Measurements from ENCODE around the gene CMPK1. TPM values are rescaled to one million over a fixed set of nuclear protein-coding genes. Genes with fewer than 3 reads are reported as not detected.

CMPK1 gene
- total and polyA plus RNA-seq, 2 of the 8 experiments (the other 6 are each of a cell fraction or from before 2014, with no cell fraction given) = 6.0 to 36.9 TPM

- no peak overlapping the region for H3K4me2 ChIP-seq (ENCODE audit: insufficient read depth in 1 of 2, low read depth in 2 of 2, low read length in 2 of 2)
- H2BK5ac ChIP-seq (ENCODE audit: low read depth, low read length) = no peak overlapping the region
- no peak overlapping the region for H3K14ac ChIP-seq (ENCODE audit: insufficient read length)
- no peaks in the 10 kb centered on the region for H3K79me1 ChIP-seq (ENCODE audit: low read depth, low read length)
- no peaks in the 10 kb centered on the region for H3K9me3 ChIP-seq (ENCODE audit: insufficient read depth in 2 of 2, low read depth in 1 of 2, low read length in 1 of 2)
- no peak overlapping the region for H3K4ac ChIP-seq (replicated peaks; ENCODE audit: insufficient read length, low read depth, low read length)
- no peak overlapping the region for H3K18ac ChIP-seq (ENCODE audit: extremely low read depth, low read length)
- no peaks in the 10 kb centered on the region for H3K23me2 ChIP-seq (ENCODE audit: low read depth, low read length)
- POLR2A ChIA-PET (ENCODE audit: partially characterized antibody) = no interaction called here
- H3K4me3 ChIP-seq (ENCODE audit: extremely low read depth in 1 of 4, insufficient read depth in 2 of 4, low read depth in 3 of 4, low read length in 4 of 4) = no peak overlapping the region
- no peak overlapping the region for H4K5ac ChIP-seq (ENCODE audit: insufficient read length, low read depth, low read length)
- H4K20me1 ChIP-seq (replicated peaks in 1 of 2; ENCODE audit: control insufficient read depth in 1 of 2, insufficient read depth in 2 of 2, low read length in 2 of 2) = no peaks in the 10 kb centered on the region
- no peak overlapping the region for H2BK120ac ChIP-seq (replicated peaks; ENCODE audit: low read depth, low read length)
- no peaks in the 10 kb centered on the region for H3K79me2 ChIP-seq (ENCODE audit: control insufficient read depth in 1 of 2, insufficient read depth in 2 of 2, low read length in 2 of 2)
- no peak overlapping the region for H3K27ac ChIP-seq (ENCODE audit: low read depth, low read length)
- H2AFZ ChIP-seq (ENCODE audit: low read length) = no peak overlapping the region
- FAIRE-seq = no peak
- H3K36me3 ChIP-seq (ENCODE audit: control insufficient read depth in 2 of 4, insufficient read depth in 4 of 4, low read length in 3 of 4) = no peaks in the 10 kb centered on the region
- H3K56ac ChIP-seq (replicated peaks; ENCODE audit: insufficient read length, low read depth, low read length) = no peak overlapping the region
- H4K91ac ChIP-seq (replicated peaks; ENCODE audit: insufficient read length, low read length) = no peak overlapping the region
- no peak for DNase-seq (ENCODE audit: low read depth in 1 of 2, low spot score in 2 of 2)
- no peak overlapping the region for H2BK15ac ChIP-seq (ENCODE audit: low read length)
- H3K27me3 ChIP-seq (replicated peaks in 1 of 4; ENCODE audit: control insufficient read depth in 3 of 4, extremely low read depth in 1 of 4, insufficient read depth in 3 of 4, low read length in 3 of 4) = no peaks in the 10 kb centered on the region
- H2BK20ac ChIP-seq (ENCODE audit: low read length) = no peak overlapping the region
- 96% methylated on average over 1 of the region's 1 CpG; no CpG with 5 or more reads in 1 of the 2 experiments for WGBS, 2 experiments (ENCODE audit: extremely low coverage in 1 of 2, insufficient coverage in 1 of 2, insufficient read length in 1 of 2, insufficient replicate concordance in 2 of 2, low coverage in 1 of 2, low lambda C conversion rate in 2 of 2, missing lambda C conversion rate in 1 of 2)
- H2AK5ac ChIP-seq (ENCODE audit: low read depth, low read length) = no peak overlapping the region
- no peak overlapping the region for H2BK12ac ChIP-seq (ENCODE audit: low read depth, low read length)
- no peak for TF ChIP-seq NANOG (IDR thresholded peaks at IDR 0.05; ENCODE audit: insufficient read depth, low read depth, low read length, poor library complexity, severe bottlenecking)
- TF ChIP-seq JUND (IDR thresholded peaks at IDR 0.05; ENCODE audit: low read length) = no peak
- no peak overlapping the region for H3K9ac ChIP-seq (replicated peaks in 1 of 4; ENCODE audit: extremely low read depth in 1 of 4, low read depth in 3 of 4, low read length in 3 of 4)
- H3K4me1 ChIP-seq (replicated peaks in 1 of 4; ENCODE audit: control insufficient read depth in 3 of 4, insufficient read depth in 4 of 4, low read length in 3 of 4) = no peaks in the 10 kb centered on the region
- H4K8ac ChIP-seq (ENCODE audit: extremely low read depth, insufficient read depth, low read length) = no peak overlapping the region
- H3K23ac ChIP-seq (ENCODE audit: insufficient read length) = no peak overlapping the region
- CTCF ChIA-PET (ENCODE audit: partially characterized antibody) = interaction anchor here (0.5 to 1.4 kb wide), 5 partner anchors 8 to 155 kb away, joined by 3 to 6 read pairs (median 4); no protein-coding TSS in a partner anchor
These were observed 14.7 kb downstream of the CMPK1 start for GRCh38 chr1:47348246-47348645.
